ENCODE results near the gene TNS1.

The TNS1 gene

DNA sequence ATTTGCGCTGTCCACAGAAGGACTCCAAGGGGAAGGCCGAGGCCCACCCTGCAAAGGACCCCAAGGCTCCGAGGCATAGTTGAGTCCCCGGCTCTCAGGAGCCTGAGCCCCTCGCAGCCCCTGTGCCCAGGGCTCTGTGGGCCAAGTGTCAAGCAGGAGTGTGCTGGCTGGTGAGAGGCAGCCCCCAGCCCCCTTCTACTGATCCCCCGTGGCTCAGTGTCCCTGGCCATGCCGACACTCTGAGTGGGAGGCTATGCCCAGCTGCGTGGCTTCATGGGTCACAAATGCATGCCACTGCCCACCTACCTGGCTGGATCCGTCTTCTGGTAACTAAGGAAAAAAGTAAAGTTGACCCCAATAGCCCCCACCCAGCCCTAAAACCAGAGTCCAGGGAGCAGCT, 172.7 kb downstream of the TNS1 start:
- no peaks in the 10 kb centered on the region for H3K4me1 ChIP-seq
- no peak overlapping the region for H3K27ac ChIP-seq
- no peaks in the 10 kb centered on the region for H3K9me3 ChIP-seq (ENCODE audit: control insufficient read depth, low read length)
- H3K36me3 ChIP-seq (ENCODE audit: control insufficient read depth, insufficient read depth, low read length), result no peaks in the 10 kb centered on the region
- no peaks in the 10 kb centered on the region for H3K79me2 ChIP-seq
- H2AFZ ChIP-seq, result no peak overlapping the region
- TF ChIP-seq, protein P1, sequence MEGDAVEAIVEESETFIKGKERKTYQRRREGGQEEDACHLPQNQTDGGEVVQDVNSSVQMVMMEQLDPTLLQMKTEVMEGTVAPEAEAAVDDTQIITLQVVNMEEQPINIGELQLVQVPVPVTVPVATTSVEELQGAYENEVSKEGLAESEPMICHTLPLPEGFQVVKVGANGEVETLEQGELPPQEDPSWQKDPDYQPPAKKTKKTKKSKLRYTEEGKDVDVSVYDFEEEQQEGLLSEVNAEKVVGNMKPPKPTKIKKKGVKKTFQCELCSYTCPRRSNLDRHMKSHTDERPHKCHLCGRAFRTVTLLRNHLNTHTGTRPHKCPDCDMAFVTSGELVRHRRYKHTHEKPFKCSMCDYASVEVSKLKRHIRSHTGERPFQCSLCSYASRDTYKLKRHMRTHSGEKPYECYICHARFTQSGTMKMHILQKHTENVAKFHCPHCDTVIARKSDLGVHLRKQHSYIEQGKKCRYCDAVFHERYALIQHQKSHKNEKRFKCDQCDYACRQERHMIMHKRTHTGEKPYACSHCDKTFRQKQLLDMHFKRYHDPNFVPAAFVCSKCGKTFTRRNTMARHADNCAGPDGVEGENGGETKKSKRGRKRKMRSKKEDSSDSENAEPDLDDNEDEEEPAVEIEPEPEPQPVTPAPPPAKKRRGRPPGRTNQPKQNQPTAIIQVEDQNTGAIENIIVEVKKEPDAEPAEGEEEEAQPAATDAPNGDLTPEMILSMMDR (IDR thresholded peaks at IDR 0.05), result no peak
- no peak overlapping the region for H3K9ac ChIP-seq
- H3K27me3 ChIP-seq (ENCODE audit: control insufficient read depth, insufficient read depth, low read length), result no peaks in the 10 kb centered on the region
- H3K4me2 ChIP-seq (ENCODE audit: low read length), result no peak overlapping the region
- H3K4me3 ChIP-seq (ENCODE audit: low read depth, low read length), result no peak overlapping the region

DNA sequence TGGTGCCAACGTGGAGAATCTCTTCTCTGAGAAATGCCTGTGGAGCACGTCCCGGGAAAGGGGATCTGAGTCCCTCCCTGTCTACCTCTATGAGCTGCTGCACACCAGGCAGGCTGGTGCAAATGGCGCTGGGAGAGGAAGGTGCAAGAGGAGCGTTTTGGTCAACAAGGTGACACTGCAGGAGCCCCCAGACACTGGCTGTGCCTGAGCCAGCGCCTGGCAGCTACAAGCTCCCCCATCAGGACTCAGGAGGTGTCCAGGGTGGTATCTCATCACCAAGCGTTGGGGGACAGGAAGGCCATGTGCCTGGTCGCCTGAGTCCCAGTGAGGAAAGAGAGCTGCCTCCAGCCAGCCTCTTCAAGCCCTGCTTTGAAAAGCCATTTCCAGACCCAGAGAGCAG, 173.4 kb downstream of the TNS1 start:
- H3K36me3 ChIP-seq (ENCODE audit: control insufficient read depth, insufficient read depth, low read length), result no peaks in the 10 kb centered on the region
- H3K79me2 ChIP-seq, result no peaks in the 10 kb centered on the region
- H3K4me2 ChIP-seq (ENCODE audit: low read length), result no peak overlapping the region
- H3K9me3 ChIP-seq (ENCODE audit: control insufficient read depth, low read length), result no peaks in the 10 kb centered on the region
- H3K27me3 ChIP-seq (ENCODE audit: control insufficient read depth, insufficient read depth, low read length), result no peaks in the 10 kb centered on the region
- no peaks in the 10 kb centered on the region for H3K4me1 ChIP-seq
- TF ChIP-seq, protein P1 (IDR thresholded peaks at IDR 0.05), result no peak
- H3K27ac ChIP-seq, result no peak overlapping the region
- H3K9ac ChIP-seq, result no peak overlapping the region
- H2AFZ ChIP-seq, result no peak overlapping the region
- no peak overlapping the region for H3K4me3 ChIP-seq (ENCODE audit: low read depth, low read length)

DNA sequence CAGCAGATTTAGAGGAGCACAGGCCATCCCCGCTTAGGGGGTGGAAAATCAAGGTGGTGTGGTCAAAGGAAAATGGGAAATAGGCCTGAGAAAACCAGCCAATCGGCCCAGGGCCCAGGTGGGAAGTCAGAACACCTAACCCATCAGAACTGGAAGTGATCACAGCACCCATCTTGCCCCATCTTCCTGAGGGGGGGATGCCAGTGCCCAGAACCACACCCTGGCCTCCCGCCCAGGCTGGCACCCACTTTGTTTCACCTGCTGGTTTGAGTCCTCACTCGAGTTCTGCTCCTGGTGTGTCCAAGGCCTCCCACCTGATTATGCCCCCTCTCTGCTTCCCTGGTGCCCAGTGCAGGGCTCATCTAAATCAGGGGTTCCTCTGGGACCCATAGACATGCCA, 174.5 kb downstream of the TNS1 start:
- no peak overlapping the region for H3K4me2 ChIP-seq (ENCODE audit: low read length)
- no peak overlapping the region for H3K27ac ChIP-seq
- TF ChIP-seq, protein P1 (IDR thresholded peaks at IDR 0.05), result no peak
- H3K27me3 ChIP-seq (ENCODE audit: control insufficient read depth, insufficient read depth, low read length), result no peaks in the 10 kb centered on the region
- H3K36me3 ChIP-seq (ENCODE audit: control insufficient read depth, insufficient read depth, low read length), result no peaks in the 10 kb centered on the region
- no peak overlapping the region for H2AFZ ChIP-seq
- no peaks in the 10 kb centered on the region for H3K79me2 ChIP-seq
- H3K9me3 ChIP-seq (ENCODE audit: control insufficient read depth, low read length), result no peaks in the 10 kb centered on the region
- H3K4me3 ChIP-seq (ENCODE audit: low read depth, low read length), result no peak overlapping the region
- H3K4me1 ChIP-seq, result no peaks in the 10 kb centered on the region
- no peak overlapping the region for H3K9ac ChIP-seq

DNA sequence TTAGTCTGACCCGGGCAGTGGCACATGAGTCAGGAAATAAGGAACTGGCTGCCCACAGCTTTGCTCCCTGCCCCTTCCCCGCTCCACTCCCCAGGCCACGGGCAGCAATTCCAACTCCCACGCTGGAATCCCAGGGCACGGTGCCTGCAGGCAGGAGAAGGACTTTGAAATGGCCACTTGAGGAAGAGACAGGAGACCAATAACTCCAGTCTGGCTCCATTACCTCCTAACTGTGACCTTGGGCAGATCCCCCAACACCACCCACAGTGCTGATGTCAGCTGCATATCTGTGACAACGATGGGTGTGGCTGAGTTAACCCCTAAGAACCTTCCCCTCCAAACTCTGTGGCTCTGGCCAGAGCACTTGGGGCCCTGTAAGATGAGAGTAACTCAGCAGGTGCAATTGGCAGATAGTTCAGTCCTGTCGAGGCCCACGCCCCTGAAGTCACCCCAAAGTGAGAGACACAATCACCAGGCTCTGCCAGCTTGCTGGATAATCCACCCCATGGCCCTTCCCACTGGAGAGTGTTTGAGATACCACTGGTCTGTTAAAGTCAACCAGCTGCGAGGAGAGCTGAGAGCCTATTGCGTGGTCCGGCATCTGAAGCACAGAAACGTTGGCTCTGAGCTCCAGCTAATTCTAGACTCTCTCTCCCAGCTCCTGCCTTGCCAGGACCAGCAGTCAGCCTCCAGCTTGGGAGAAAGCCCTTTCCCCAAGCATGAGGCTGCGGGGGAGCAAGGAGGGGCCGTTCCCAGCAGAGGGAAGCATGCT, 175.2 kb downstream of the TNS1 start:
- H3K9me3 ChIP-seq (ENCODE audit: control insufficient read depth, low read length), result no peaks in the 10 kb centered on the region
- H2AFZ ChIP-seq, result no peak overlapping the region
- H3K27me3 ChIP-seq (ENCODE audit: control insufficient read depth, insufficient read depth, low read length), result no peaks in the 10 kb centered on the region
- TF ChIP-seq, protein P1 (IDR thresholded peaks at IDR 0.05), result no peak
- H3K27ac ChIP-seq, result no peak overlapping the region
- no peaks in the 10 kb centered on the region for H3K79me2 ChIP-seq
- H3K4me2 ChIP-seq (ENCODE audit: low read length), result no peak overlapping the region
- H3K9ac ChIP-seq, result no peak overlapping the region
- no peak overlapping the region for H3K4me3 ChIP-seq (ENCODE audit: low read depth, low read length)
- no peaks in the 10 kb centered on the region for H3K4me1 ChIP-seq
- H3K36me3 ChIP-seq (ENCODE audit: control insufficient read depth, insufficient read depth, low read length), result no peaks in the 10 kb centered on the region

DNA sequence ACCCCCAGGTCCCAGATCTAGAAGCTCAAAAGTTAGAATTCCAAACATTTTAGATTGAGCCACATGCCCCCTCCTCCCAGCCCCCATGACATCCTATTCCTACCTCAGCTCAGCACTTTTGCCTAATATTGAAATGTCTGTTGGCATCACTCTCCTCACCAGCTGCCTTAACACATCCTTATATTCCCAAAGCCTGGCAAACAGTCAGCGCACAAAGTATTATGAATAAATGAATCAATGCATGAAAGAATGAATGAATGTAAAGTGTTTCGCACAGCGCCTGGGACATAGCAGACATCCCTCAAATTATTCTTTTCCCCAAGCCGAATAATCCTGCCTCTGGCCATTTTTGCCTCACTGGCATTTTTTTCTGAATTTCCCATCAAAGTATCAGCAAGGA, 175.8 kb downstream of the TNS1 start:
- Histone ChIP-seq H2AFZ (no peak overlapping the region), H3K36me3 (ENCODE audit: control insufficient read depth, insufficient read depth, low read length) (no peaks in the 10 kb centered on the region), H3K4me1 (no peaks in the 10 kb centered on the region)

More for the DNA sequence above, 175.8 kb downstream of the TNS1 start:
- Histone ChIP-seq H3K4me3 (ENCODE audit: low read depth, low read length) (no peak overlapping the region), H3K27ac (no peak overlapping the region), H3K9ac (no peak overlapping the region), H3K9me3 (ENCODE audit: control insufficient read depth, low read length) (no peaks in the 10 kb centered on the region), H3K27me3 (ENCODE audit: control insufficient read depth, insufficient read depth, low read length) (no peaks in the 10 kb centered on the region), H3K79me2 (no peaks in the 10 kb centered on the region), H3K4me2 (ENCODE audit: low read length) (no peak overlapping the region)
- TF ChIP-seq, protein P1 (IDR thresholded peaks at IDR 0.05), result no peak
